Right hindlimb (tissue), 1 donor: ENCODE data around the gene CPSF6.
"Not testable (repeated sequence)": the region's sequence is repeated elsewhere in the genome, so short reads cannot be mapped to it uniquely, and the experiment has no call there.

Experiments used
- DNase-seq: peaks from one replicate; pipeline ENCODE4 v3.0.0-alpha.2; 2018

CPSF6 gene, protein sequence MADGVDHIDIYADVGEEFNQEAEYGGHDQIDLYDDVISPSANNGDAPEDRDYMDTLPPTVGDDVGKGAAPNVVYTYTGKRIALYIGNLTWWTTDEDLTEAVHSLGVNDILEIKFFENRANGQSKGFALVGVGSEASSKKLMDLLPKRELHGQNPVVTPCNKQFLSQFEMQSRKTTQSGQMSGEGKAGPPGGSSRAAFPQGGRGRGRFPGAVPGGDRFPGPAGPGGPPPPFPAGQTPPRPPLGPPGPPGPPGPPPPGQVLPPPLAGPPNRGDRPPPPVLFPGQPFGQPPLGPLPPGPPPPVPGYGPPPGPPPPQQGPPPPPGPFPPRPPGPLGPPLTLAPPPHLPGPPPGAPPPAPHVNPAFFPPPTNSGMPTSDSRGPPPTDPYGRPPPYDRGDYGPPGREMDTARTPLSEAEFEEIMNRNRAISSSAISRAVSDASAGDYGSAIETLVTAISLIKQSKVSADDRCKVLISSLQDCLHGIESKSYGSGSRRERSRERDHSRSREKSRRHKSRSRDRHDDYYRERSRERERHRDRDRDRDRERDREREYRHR

DNA sequence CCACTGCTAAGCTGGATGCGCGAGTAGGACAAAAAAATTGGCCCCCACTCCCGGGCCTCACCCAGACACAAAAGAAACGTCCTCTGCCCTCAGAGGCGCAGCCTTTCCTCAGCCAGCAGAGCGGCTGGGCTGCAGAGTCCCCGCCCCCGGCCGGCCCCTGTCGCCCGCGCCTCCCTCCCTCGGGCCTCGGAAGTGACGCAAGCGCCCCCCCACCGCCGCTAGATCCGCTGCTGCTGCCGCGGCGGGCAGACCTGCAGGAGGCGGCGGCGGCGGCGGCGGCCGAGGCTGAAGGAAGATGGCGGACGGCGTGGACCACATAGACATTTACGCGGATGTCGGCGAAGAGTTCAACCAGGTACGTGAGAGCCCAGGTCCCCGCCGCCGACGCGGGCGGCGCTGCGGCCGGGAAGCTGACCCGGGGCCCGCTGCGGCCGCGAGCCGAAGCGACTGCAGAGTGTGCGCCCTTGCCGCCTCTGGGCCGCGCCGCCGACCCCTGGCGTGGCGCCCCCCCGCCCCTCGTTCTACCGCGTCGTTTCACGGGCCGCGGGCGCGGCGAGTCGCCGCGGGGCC is at the start of gene CPSF6:
TSS of gene CPSF6 (plus strand) at position 218 of the 570 bp plus-strand sequence. CDS start at position 296, 78 bp downstream.
- peak; percentile 97 for DNase-seq

DNA sequence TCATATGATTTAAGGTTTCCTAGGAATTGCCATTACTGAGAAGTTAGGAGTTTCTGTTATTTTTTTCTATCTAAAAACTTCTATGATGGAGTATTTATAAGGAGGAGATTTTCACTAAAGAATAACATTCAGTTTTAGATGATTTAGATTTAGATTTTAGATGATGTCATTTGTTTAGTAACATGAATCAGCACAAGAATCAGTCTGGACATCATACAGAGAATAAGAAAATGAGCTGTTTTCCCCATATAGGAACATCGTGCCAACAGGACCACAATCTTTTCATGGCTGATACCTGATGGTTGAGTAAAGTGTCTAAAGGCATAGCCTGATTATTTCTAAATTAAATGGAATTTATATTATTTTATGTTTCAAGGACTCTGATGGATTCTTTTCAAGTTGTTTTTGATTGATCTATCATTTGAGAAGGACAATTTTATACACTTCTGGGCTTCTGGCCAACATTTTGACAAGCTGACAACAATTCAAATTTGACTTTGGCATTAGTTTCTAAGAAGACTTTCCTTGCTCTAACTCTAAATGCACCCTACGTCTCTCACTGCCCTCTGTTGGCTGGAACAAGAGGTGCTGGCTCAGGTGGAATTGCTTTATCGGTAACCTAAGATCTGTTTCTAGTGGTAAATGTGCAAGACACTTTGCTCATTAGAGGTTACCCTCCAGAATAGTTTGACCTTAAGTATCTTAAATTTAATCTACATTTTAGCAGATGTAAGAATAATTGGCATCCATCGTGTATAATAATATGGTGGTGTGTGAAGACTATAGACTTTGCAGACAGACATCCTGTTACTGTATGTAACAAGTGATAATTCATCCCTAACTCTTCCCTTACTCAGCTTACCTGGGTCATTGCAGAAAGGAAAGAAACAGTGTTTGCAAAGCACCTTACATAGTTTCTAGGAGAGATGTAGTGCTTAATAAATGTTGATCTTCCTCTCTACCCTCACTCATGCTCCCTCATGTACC is 42.8 kb upstream of the CPSF6 start:
- no peak for DNase-seq

DNA sequence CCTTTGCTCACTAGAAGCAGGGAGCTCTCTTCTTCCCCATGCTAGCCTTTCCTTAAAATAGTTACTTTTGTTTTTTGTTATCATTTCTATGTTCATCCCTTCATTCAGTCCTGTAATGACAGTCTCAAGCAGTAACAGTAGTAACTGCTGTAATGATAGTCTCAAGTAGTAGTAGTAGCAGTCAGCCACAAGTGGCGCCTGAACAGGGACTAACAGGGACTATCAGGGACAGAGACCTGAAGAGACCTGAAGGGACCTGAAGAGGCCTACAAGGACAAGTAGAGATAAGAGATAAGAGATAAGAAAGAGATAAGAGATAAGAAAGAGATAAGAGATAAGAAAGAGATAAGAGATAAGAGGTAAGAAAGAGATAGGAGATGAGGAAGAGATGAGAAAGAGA is 39.4 kb upstream of the CPSF6 start:
- DNase-seq = not testable (repeated sequence)

DNA sequence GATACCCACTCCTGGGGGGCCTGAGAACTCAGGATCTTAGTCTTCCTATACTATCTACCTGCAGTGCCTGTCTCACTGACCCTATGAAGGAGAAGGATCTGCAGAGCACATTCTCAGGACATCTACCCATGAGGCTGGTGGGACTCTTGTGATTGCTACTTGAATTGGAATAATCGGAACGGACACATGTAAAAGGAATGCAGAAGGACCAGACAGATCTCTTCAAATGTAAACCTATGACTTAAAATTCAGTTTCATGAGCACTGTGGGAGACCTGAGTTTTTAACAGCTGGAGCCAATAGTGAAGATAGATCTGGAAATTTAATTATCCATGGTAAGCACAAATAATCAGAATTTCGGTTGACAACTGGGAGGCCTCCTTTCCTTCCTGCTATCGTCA is 35.2 kb upstream of the CPSF6 start:
- no peak for DNase-seq

DNA sequence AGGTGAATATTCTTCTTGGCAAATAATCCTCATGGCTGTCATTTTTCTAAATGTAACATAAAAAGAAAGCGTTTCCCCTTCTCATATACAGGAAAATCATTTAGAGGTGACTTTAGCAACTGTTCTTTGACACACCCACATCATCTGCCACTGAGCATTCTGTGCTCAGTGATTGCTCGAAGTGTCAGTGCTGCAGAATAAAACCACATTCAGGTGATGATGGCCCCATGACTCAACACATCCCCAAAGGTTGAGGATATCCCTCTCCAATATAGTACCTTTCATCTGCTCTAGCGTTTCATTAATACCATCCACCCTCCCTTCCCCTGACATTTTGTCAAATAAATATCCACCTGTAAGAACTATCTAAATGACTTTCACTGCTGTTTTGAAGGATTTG is 28.7 kb upstream of the CPSF6 start:
- no peak for DNase-seq

DNA sequence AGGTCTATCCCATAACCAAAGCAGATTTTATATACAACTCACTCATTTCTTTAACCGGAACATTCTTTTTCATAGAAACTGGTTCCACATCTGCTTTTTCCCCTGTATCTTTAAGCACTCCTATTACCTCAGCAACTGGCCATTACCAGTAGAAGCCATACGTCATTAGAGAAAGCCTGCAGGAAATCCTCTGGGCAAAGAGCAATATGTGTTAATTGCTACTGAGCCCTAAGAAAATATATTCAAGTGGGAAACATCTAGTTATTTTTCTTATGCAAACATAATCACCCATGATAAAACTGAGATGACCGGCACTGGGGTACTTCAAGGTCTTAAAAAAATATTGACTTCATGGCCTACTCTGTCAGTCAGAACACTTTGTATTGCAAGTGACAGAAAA is 28.2 kb upstream of the CPSF6 start:
- no peak for DNase-seq

DNA sequence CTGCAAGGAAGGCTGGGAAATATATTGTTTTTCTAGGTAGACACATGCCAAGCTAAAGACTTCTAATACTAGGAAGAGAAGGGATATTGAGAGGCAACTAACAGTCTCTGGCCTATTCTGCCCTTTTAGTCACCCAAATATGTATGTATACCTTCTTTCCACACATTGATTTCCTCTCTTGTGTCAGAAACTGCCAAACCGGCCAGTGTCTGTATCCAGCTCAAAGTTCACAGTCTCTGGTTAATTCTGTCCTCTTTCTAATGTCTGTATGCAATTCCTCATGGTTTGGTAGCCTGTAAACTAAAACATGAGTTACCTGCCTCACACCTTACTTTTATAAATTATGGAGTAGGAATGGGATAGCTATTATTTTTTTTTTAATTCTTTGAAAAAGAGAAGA is 25.2 kb upstream of the CPSF6 start:
- DNase-seq = no peak

DNA sequence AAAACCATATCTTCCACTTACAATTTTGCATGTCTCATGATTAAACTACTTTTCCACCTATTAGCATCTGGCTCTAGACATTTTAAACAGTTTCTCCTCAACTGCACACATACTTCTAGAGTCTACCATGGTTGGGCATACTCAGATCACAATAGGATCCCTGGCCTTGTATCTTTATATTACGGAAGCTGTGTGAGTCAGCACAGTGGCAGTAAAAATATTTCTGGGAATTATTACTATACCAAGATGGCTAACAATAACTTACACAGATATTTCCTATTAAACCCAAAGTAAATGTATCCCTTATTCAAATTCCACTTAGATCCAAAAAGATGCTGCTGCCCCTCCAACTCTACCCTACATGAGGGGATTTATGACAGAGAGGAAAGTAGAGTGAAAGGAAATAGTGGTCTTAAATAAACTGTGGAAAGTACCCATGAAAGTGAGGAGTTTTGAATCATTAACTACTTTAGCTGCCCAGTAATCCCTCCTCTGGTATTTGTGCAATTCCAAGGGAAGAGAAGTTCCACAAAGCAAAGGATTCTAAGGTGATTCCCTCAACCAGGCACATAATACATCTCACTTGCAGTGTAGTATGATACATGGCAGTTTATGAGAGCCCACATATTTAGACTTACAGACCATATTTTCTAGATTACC is 14.0 kb upstream of the CPSF6 start:
- DNase-seq = no peak

DNA sequence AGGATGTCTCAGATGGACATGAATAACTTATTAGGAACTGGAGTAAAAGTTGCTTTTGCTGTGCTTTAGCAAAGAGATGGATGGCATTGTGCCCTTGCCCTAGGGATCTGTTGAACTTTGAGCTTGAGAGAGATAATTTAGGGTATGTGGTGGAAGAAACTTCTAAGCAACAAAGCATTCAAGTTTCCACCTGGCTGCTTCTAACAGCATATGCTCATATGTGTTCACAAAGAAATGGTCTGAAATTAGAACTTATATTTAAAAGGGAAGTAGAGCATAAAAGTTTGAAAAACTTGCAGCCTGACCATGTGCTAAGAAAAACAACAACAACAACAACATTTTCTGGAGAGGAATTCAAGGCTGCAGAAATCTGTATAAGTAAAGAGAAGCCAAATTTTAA is 7.9 kb upstream of the CPSF6 start:
- no peak for DNase-seq

DNA sequence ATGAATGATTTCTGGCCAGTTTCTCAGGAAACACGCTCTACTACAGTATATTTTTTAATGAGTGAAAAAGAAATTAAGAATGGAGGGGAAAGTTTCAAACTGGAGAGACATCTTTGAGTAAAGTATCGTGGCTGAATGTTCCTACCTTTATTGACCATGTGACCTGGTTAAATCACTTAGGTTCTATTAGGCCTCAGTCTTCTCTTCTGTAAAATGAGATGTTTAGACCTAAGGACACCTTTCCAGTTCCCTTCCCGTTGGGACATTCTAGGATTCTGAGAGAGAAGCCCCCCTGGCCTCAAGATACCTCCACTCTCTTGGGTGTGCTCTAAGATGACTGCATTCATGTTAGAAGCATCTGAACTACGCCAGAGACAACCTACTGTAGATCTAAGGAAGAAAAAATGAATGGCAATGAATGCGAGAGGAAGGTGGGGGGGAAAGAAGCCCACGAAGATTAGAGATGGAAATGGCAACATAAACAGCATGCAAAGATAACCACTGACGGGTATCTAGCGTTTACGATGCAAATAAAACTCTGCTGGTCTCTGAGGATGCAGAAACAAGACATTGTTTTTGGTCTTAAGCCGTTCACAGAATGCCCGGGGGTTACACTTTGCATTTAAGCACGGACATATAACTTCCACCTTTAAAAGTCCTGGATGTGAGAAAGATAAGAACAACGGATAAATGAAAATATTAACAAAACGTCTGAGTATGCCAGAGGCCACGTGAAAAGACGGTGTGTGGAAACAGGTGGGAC is 599 bp upstream of the CPSF6 start:
- DNase-seq = no peak

DNA sequence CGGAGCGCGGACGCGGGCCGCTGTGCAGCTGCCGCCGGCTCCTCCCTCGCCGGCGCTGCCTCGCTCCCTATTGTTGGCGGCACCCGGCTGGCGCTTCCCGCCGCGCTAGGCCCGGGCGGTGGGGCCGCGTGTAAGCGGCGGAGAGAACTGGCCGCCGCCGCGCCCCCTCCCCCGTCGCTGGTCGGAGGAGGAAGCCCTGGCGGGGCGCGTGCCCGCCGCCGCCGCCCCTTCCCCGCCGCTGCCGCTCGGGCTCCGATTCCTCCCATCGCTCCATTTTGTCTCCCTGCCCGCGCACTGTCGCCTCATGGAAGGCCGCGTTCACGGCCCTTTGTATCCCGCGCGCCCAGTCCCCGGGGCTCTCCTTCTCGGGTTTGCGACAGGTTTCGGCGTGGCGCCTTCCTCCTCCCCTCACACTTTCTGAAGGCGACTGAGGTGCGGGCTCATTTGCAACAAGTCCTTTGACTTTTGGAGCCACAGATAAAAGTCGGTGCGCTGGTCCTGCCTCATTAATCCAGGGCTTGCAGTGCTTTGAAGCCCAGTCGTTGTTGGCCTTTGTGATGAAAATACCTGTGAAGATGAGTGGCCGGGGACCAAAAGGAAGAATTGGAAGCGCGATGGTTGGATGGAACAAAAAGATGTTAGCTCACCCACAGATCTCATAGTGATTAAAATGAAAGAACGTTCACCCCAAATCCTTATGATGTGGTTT is 707 bp downstream of the CPSF6 start:
- peak; percentile 68 for DNase-seq

DNA sequence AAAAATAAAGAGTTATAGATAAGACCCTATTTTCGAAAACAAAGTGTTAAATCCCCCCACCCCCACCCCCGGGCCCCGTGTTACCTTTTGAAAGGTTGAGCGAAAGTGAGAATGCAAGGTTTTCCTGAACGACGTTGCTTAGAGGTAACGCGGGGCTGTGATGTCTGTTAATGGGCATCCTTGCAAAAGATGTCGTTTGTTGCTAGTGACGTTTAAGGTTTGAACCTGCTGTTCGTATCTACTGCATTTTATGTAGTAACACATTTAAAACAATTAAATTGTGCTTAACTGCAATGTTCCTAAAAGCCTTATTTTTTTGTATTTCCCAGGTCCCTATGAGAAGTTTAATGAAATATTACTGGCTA is 1.2 kb downstream of the CPSF6 start:
- peak; percentile 20 for DNase-seq

DNA sequence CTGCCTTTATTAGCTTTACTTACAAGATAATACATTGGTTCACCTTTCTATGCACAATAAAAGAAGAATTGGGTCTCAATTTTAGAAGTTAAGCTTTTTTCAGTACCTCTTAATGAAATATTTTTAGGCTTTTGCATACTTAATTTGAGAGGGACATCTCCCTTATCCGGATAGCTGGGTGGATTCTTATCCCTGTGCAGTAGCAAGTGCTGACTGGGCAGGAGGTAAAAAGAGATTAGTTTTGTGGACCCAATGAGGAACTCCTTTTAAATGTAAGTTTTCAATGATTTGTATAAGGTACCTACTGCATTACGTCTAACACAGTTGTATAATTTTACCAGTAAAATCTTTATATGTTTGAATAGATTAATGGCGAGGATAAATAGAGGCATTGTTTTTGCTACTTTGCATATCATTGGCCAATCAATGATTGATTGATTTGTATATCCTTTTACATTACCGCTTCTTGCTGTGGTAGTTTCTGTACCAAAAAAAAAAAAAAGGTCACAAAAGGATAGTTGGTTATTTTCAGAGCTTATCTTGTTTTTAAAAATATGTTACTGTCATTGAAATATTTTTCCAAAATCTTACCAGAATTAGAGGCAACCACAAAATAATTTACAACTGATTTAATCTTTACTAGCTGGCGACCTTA is 2.2 kb downstream of the CPSF6 start:
- no peak for DNase-seq

DNA sequence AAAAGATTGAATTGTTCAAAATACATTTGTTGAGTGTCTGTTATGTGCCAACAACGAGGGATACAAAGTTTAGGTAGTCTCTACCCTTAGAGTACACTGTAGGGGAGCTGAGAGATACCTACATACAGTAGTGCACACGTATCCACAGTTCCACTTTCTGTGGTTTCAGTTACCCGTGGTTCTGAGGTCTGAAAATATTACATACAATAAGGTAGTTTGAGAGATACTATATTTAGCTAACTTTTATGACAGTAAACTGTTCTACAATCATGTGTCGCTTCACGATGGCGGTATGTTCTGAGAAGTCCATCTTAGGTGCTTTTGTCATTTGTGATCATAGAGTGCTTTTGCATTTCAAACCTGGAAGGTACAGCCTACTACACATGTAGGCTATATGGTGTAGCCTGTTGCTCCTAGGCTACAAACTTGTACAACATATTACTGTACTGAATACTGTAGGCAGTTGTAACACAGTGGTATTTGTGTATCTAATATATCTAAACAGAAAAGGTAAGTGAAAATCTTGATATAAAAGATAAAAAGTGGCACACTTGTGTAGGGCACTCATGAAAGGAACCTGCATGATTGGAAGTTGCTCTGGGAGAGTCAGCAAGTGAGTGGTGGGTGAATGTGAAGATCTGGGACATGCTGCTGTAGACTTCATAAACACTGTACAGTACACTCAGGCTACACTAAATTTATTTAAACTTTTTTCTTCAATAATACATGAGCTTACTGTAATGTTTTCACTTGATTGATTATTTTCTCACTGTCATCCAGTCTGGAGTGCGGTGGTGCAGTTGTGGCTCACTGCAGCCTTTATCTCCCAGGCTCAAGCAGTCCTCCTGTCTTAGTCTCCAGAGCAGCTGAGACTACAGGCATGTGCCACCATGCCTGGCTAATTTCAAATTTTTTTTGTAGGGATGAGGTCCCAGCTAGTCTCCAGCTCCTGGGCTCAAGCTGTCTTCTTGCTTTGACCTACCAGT is 4.0 kb downstream of the CPSF6 start:
- DNase-seq = no peak

DNA sequence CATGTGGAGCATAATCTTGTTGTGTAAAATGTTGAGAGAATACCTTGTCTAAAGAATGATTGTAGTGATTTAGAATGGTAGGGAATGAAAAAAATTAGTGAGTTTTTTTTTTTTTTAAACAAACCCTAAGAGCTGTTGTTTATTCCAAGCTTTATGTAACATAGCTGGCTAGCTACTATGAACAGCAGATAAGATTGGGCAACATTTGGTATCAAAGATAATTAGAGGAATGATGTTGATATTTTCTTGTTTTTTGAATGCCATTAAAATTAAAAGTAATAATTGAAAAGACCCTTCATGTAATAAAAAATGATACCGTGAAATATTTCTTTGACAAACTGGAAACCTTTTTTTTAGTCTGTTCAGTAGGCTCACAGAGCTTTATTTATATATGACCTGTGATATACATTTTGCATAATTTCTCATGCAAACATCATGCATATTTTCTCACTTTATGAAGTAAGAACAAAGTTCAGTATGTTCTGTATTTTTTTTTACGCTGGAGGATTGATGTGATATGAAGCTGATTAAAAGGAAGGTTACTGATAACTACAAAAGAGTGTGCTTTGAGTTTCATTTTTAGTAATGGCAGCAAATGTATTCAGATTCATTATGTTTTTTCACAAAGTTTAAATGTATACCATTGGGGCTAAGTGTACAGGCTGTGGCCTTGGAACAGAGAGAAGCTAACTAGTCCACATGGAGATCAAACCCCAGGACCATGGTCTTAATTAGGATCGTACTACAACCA is 8.1 kb downstream of the CPSF6 start:
- DNase-seq = no peak

DNA sequence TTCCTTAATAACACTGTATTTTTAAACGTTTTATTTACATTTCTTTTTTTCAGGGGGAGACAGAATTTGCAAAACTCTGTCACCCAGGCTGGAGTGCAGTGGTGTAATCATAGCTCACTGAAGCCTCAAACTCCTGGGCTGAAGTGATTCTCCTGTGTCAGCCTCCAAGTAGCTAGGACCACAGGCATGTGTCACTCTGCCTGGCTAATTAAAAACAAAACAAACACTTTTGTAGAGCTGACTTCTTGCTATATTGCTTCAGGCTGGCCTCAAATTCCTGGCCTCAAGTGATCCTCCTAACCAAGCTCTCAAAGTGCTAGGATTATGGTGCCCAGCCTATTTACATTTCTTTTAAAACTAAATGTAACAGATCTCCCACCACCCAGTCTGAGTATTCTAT is 12.7 kb downstream of the CPSF6 start:
- no peak for DNase-seq

DNA sequence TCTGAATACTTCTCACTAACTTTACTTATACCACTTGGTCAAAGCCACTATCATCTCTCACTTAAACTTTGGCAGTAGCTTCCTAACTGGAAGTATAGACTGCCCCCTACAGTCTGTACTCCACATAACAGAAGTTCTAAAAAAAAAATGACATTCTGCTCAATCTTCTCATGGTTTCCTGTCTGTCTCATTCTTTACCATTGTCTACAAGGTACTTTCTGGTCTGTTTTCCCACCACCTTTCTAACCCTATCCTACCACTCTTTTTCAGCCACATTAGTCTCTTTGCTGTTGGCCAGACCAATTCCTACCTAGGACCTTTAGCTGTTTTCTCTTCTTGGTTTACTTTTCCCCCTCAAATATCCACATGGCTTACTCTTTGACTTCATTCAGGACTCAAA is 14.7 kb downstream of the CPSF6 start:
- DNase-seq = no peak

DNA sequence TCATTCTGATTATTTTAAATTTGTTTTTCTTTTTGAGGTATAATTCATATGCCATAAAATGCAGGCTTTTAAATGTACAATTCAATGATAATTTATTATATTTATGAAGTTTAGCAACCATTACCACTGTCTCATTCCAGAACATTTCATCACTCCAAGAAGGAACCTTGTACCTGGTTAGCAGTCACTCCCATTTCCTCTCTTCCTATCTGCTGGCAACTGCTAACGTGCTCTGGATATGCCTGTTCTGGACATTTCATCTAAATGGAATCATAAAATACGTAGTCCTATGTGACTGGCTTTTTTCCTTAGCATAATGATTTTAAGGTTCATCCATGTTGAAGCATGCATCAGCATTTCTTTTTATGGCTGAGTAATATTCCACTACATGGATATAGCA is 15.5 kb downstream of the CPSF6 start:
- no peak for DNase-seq

DNA sequence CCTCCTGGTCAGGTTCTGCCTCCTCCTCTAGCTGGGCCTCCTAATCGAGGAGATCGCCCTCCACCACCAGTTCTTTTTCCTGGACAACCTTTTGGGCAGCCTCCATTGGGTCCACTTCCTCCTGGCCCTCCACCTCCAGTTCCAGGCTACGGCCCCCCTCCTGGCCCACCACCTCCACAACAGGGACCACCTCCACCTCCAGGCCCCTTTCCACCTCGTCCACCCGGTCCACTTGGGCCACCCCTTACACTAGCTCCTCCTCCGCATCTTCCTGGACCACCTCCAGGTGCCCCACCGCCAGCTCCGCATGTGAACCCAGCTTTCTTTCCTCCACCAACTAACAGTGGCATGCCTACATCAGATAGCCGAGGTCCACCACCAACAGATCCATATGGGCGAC is 19.3 kb downstream of the CPSF6 start:
- DNase-seq = no peak
